ENCODE results near the gene CYTH3. TPM values are rescaled to one million over a fixed set of nuclear protein-coding genes. Genes with fewer than 3 reads are reported as not detected.
A peak's percentile ranks its signal among the peaks of the same experiment; 100 is the strongest.

CYTH3 gene
- total RNA-seq, 1 experiment from 2014 or later = 73.4 TPM

GRCh38 chr7:6274743-6275142 lies 2.3 kb upstream of the CYTH3 start:
- DNase-seq = no peak
- intact Hi-C loops (cut with micrococcal nuclease; ENCODE audit: unreplicated experiment) = loop anchor here (5.0 kb wide), 3 partner anchors 33 to 112 kb away; no protein-coding TSS in a partner anchor
- Mint-ChIP-seq H3K27me3 (ENCODE audit: unreplicated experiment) (no peaks in the 10 kb centered on the region), H3K36me3 (ENCODE audit: insufficient read depth, unreplicated experiment) (peaks cover 33% of the 10 kb centered on the region), H3K4me1 (ENCODE audit: low read depth, unreplicated experiment) (peaks cover 50% of the 10 kb centered on the region), H3K9me3 (ENCODE audit: low read depth, unreplicated experiment) (no peaks in the 10 kb centered on the region), H3K4me3 (ENCODE audit: low read depth, unreplicated experiment) (no peak overlapping the region), H3K27ac (ENCODE audit: unreplicated experiment) (no peak overlapping the region)
- CTCF ChIA-PET = no interaction called here
- TF ChIP-seq CTCF (IDR thresholded peaks at IDR 0.05; ENCODE audit: unreplicated experiment) = no peak
- BruUV-seq (replicated peaks) = no TSS peak

GRCh38 chr7:6273917-6274630 lies 1.6 kb upstream of the CYTH3 start:
- H3K4me3 Mint-ChIP-seq (ENCODE audit: low read depth, unreplicated experiment) = peak overlapping the region; percentile 99
- no peak overlapping the region for H3K27ac Mint-ChIP-seq (ENCODE audit: unreplicated experiment)
- no TSS peak for BruUV-seq (replicated peaks)

GRCh38 chr7:6273380-6273837 lies 985 bp upstream of the CYTH3 start:
- Mint-ChIP-seq H3K36me3 (ENCODE audit: insufficient read depth, unreplicated experiment) (peaks cover 33% of the 10 kb centered on the region), H3K4me1 (ENCODE audit: low read depth, unreplicated experiment) (peaks cover 63% of the 10 kb centered on the region), H3K9me3 (ENCODE audit: low read depth, unreplicated experiment) (no peaks in the 10 kb centered on the region), H3K4me3 (ENCODE audit: low read depth, unreplicated experiment) (peak overlapping the region; percentile 99), H3K27me3 (ENCODE audit: unreplicated experiment) (no peaks in the 10 kb centered on the region), H3K27ac (ENCODE audit: unreplicated experiment) (no peak overlapping the region)
- TF ChIP-seq CTCF (IDR thresholded peaks at IDR 0.05; ENCODE audit: unreplicated experiment) = no peak
- DNase-seq = no peak
- CTCF ChIA-PET = interaction anchor here (1.4 kb wide), 1 partner anchor 9 kb away, joined by 5 read pairs; no protein-coding TSS in a partner anchor
- intact Hi-C loops (cut with micrococcal nuclease; ENCODE audit: unreplicated experiment) = loop anchor here (5.0 kb wide), 3 partner anchors 34 to 111 kb away; no protein-coding TSS in a partner anchor
- no TSS peak for BruUV-seq (replicated peaks)

More at GRCh38 chr7:6273917-6274630, 1.6 kb upstream of the CYTH3 start:
- Mint-ChIP-seq H3K9me3 (ENCODE audit: low read depth, unreplicated experiment) (no peaks in the 10 kb centered on the region), H3K27me3 (ENCODE audit: unreplicated experiment) (no peaks in the 10 kb centered on the region), H3K36me3 (ENCODE audit: insufficient read depth, unreplicated experiment) (peaks cover 33% of the 10 kb centered on the region), H3K4me1 (ENCODE audit: low read depth, unreplicated experiment) (peaks cover 57% of the 10 kb centered on the region)
- DNase-seq = no peak
- CTCF ChIA-PET = interaction anchor here (1.4 kb wide), 1 partner anchor 9 kb away, joined by 5 read pairs; no protein-coding TSS in a partner anchor
- intact Hi-C loops (cut with micrococcal nuclease; ENCODE audit: unreplicated experiment) = loop anchor here (5.0 kb wide), 3 partner anchors 33 to 112 kb away; no protein-coding TSS in a partner anchor
- no peak for TF ChIP-seq CTCF (IDR thresholded peaks at IDR 0.05; ENCODE audit: unreplicated experiment)

- intact Hi-C loops (cut with micrococcal nuclease; ENCODE audit: unreplicated experiment) = loop anchor here (1.0 to 5.0 kb wide), 4 partner anchors 35 to 110 kb away; no protein-coding TSS in a partner anchor
- no TSS peak for BruUV-seq (replicated peaks)
- H3K27me3 Mint-ChIP-seq (ENCODE audit: unreplicated experiment) = no peaks in the 10 kb centered on the region
- no peak for TF ChIP-seq CTCF (IDR thresholded peaks at IDR 0.05; ENCODE audit: unreplicated experiment)
- peak; percentile 36 for DNase-seq
- H3K4me1 Mint-ChIP-seq (ENCODE audit: low read depth, unreplicated experiment) = peaks cover 65% of the 10 kb centered on the region
- peaks cover 33% of the 10 kb centered on the region for H3K36me3 Mint-ChIP-seq (ENCODE audit: insufficient read depth, unreplicated experiment)
- no peaks in the 10 kb centered on the region for H3K9me3 Mint-ChIP-seq (ENCODE audit: low read depth, unreplicated experiment)
- CTCF ChIA-PET = interaction anchor here (0.6 to 1.9 kb wide), 5 partner anchors 10 to 168 kb away, joined by 3 to 13 read pairs (median 3); no protein-coding TSS in a partner anchor
- H3K4me3 Mint-ChIP-seq (ENCODE audit: low read depth, unreplicated experiment) = peak overlapping the region; percentile 99
- H3K27ac Mint-ChIP-seq (ENCODE audit: unreplicated experiment) = peak overlapping the region; percentile 89
Measured at GRCh38 chr7:6271694-6272440, 557 bp downstream of the CYTH3 start.
